Esophagus (tissue), 2 donors: ENCODE data around the gene NKX1-2. TPM values are rescaled to one million over a fixed set of nuclear protein-coding genes. Genes with fewer than 3 reads are reported as not detected.

Source experiments
- H3K27ac ChIP-seq, 2 donors: one replicate each; pipeline ENCODE4 v1.5.1; 2013; ENCODE audit warnings: low read depth in 2 of 2, mild to moderate bottlenecking in 2 of 2, inconsistent platforms in 1 of 2, low read length in 1 of 2, moderate library complexity in 1 of 2
- H3K27me3 ChIP-seq, 2 donors: one replicate each; pipeline ENCODE4 v1.6.1; 2013; ENCODE audit warnings: low read length in 2 of 2, control low read depth in 1 of 2, mild to moderate bottlenecking in 1 of 2; ENCODE audit not compliant: insufficient read depth in 2 of 2, control insufficient read depth in 1 of 2
- H3K36me3 ChIP-seq, 2 donors: one replicate each; pipeline ENCODE4 v1.6.1; 2013; ENCODE audit warnings: low read length in 1 of 2; ENCODE audit not compliant: control insufficient read depth in 2 of 2, insufficient read depth in 2 of 2
- H3K4me1 ChIP-seq, 2 donors: one replicate each; pipeline ENCODE4 v1.6.1; 2013; ENCODE audit warnings: low read length in 1 of 2; ENCODE audit not compliant: control insufficient read depth in 2 of 2, insufficient read depth in 2 of 2
- H3K4me3 ChIP-seq, 2 donors: one replicate each; pipeline ENCODE4 v1.5.1; 2013; ENCODE audit warnings: low read length in 2 of 2, mild to moderate bottlenecking in 2 of 2, low read depth in 1 of 2, moderate library complexity in 1 of 2
- H3K9me3 ChIP-seq, 2 donors: one replicate each; pipeline ENCODE4 v1.6.1; 2013; ENCODE audit warnings: mild to moderate bottlenecking in 2 of 2, low read depth in 1 of 2, low read length in 1 of 2, moderate library complexity in 1 of 2; ENCODE audit not compliant: control insufficient read depth in 2 of 2, insufficient read depth in 1 of 2
- WGBS, 2 donors: extraction: QIAGEN DNeasy Blood & Tissue Kit; methylation state at CpG; one replicate each; pipeline ENCODE4 v1.1.7; 2013; 5-methylcytosine and 5-hydroxymethylcytosine counted together
- polyA plus RNA-seq, 2 donors: library from polyadenylated mRNA; stranded (reverse); fragments of 200-250 nt; gene quantifications; one replicate each; pipeline ENCODE4 v1.2.3, GENCODE V29; 2013
- donor health status: healthy with polysubstance abuse.
- donor health status: Bipolar disorder and iron deficiency.

Gene NKX1-2
- polyA plus RNA-seq, 2 donors = 0.33 to 0.35 TPM

DNA sequence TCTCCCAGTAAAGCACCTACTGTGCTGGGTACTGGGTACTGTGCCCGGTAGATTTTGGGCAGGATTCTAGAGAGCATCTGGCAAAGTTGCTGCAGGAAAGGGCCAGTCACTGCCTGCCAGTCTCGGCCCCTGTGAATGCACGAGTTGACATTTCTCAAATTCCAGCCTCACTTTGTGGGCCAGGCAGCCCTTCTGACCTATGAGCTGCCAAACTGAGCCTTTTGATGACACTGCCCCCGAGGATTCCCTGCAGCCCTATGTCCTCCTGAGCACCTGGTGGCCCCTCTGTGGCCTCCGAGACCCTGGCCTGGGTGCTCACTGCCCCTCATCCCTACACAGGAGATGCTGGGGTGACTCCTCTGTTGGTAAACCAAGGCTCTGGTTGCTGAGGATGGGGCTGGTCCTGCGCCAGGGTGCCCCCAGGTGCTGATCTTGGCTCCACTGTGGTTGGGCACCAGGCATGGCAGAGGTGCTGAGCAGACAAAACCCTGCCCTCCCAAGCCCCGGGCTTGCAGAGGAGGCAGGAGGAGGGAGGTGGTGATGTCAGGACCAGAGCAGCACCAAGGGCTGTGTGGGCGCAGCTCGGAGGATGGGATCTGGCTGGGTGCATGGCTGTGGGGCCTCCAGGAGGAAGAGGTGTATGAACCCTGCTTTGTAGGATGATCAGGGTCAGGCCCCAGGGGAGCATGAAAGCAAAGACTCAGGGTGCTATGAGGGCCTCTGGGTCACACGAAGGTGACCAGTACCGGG, 28.0 kb upstream of the NKX1-2 start:
- H3K36me3 ChIP-seq = no peaks in the 10 kb centered on the region
- whole genome bisulfite sequencing, 2 donors = 60% methylated on average over 11 of the region's 11 CpGs

DNA sequence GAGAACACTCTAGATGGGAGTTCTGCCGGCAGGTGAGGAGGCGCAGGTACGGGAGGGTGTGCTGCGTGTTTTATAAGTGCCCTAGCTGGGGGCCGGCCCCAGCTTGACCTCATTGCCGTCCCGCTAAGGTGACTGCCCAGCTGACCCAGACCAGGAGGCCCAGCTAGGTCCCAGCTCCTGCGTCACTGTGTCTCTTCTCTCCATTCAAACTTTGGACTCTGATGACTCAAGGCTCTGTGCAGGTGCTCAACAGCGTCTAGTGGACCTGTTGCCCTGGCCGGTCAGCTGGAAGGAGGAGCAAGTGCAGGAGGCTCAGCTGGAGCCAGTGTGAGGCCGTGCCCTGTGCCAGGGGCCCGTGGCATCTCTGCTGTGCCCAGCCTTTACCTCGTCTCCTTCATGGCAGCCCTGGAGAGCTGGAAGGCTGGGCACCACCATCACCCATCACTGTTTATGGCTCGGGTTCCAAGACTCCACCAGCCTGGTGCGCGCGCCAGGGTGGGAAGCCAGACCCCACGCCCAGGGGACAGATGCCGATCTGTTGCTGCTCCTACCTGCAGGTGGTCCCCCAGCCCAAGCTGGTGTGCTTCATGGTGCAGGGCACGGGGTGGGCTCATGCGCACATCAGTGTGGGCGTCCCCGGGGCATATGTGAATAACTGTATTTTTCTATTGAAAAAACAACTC, 26.3 kb upstream of the NKX1-2 start:
- no peaks in the 10 kb centered on the region for H3K27me3 ChIP-seq
- no peaks in the 10 kb centered on the region for H3K36me3 ChIP-seq
- H3K4me3 ChIP-seq = no peak overlapping the region
- 88 to 95% methylated on average over 23 of the region's 23 CpGs for WGBS, 2 donors
- H3K4me1 ChIP-seq = peaks cover 0 to 5% of the 10 kb centered on the region in 2 donors
- no peaks in the 10 kb centered on the region for H3K9me3 ChIP-seq
- no peak overlapping the region for H3K27ac ChIP-seq

More for the DNA sequence above, 28.0 kb upstream of the NKX1-2 start:
- no peak overlapping the region for H3K4me3 ChIP-seq
- no peaks in the 10 kb centered on the region for H3K9me3 ChIP-seq
- H3K27ac ChIP-seq = no peak overlapping the region
- peaks cover 0 to 5% of the 10 kb centered on the region in 2 donors for H3K4me1 ChIP-seq
- no peaks in the 10 kb centered on the region for H3K27me3 ChIP-seq

DNA sequence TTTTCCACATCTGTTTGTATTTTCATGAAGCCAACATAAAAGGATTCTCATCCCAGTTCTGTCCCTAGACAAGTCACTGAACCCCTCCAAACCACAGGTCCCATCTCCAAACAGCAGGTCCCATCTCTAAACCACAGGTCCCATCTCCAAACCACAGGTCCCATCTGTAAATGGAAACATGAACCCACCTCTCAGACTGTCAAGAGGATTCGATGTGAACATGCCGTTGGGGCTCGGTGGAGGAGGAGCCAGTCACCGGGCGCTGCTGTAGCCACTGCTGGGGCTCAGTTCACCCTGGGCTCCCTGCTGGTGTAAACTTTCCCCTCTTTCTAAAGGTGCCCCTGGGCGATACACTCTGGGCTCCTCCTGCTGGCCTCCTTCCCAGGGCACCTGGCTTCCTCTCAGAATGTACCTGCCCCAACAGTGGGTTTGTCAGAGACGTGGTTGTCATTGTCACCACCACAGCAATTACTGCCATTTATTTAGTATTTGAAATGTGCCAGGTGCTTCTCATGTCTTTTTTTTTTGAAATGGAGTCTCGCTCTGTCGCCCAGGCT, 24.8 kb upstream of the NKX1-2 start:
- whole genome bisulfite sequencing, 2 donors = 59 to 64% methylated on average over 8 to 9 of the region's 9 CpGs
- Histone ChIP-seq H3K36me3 (peaks cover 0 to 2% of the 10 kb centered on the region in 2 donors), H3K9me3 (no peaks in the 10 kb centered on the region), H3K27me3 (no peaks in the 10 kb centered on the region), H3K27ac (no peak overlapping the region), H3K4me3 (no peak overlapping the region), H3K4me1 (peaks cover 0 to 5% of the 10 kb centered on the region in 2 donors)

DNA sequence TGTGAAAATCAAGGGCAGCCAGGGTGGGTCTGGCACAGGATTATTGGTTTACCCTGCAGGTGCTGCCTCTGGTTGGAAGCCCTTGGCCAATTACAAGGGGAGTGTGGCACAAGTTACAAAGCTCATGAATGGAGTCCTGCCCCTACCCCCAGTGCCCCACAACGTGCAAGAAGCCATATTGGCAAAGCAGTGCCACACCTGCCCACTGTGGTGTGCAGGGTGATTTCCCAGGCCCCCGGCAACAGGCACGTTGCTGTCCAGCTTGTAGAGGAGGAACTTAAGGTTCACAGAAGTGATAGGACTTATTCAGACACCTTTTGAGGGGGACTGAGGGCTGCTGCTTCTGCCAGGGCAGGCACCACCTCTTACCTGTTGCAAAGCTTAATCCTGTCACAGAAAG, 23.2 kb upstream of the NKX1-2 start:
- Histone ChIP-seq H3K4me1 (peaks cover 0 to 5% of the 10 kb centered on the region in 2 donors), H3K9me3 (no peaks in the 10 kb centered on the region), H3K27me3 (no peaks in the 10 kb centered on the region), H3K27ac (no peak overlapping the region), H3K4me3 (no peak overlapping the region), H3K36me3 (peaks cover 0 to 3% of the 10 kb centered on the region in 2 donors)
- WGBS, 2 donors = 62 to 68% methylated on average over 3 of the region's 3 CpGs

DNA sequence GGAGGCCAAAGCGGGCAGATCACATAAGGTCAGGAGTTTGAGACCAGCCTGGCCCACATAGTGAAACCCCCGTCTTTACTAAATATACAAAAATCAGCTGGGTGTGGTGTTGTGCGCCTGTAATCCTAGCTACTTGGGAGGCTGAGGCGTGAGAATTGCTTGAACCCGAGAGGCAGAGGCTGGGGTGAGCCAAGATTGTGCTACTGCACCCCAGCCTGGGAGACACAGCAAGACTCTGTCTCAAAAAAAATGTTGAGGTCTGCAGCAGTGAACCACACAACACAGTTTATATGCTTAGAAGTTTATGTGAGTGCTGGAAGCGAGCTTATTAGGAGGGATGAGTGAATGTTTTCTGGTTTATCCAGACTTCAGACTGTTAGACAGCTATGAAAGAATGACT, 22.2 kb upstream of the NKX1-2 start:
- no peaks in the 10 kb centered on the region for H3K9me3 ChIP-seq
- H3K27ac ChIP-seq = no peak overlapping the region
- WGBS, 2 donors = 85 to 94% methylated on average over 6 of the region's 6 CpGs
- peaks cover 0 to 3% of the 10 kb centered on the region in 2 donors for H3K4me1 ChIP-seq
- peaks cover 0 to 3% of the 10 kb centered on the region in 2 donors for H3K36me3 ChIP-seq
- H3K27me3 ChIP-seq = no peaks in the 10 kb centered on the region
- H3K4me3 ChIP-seq = no peak overlapping the region

DNA sequence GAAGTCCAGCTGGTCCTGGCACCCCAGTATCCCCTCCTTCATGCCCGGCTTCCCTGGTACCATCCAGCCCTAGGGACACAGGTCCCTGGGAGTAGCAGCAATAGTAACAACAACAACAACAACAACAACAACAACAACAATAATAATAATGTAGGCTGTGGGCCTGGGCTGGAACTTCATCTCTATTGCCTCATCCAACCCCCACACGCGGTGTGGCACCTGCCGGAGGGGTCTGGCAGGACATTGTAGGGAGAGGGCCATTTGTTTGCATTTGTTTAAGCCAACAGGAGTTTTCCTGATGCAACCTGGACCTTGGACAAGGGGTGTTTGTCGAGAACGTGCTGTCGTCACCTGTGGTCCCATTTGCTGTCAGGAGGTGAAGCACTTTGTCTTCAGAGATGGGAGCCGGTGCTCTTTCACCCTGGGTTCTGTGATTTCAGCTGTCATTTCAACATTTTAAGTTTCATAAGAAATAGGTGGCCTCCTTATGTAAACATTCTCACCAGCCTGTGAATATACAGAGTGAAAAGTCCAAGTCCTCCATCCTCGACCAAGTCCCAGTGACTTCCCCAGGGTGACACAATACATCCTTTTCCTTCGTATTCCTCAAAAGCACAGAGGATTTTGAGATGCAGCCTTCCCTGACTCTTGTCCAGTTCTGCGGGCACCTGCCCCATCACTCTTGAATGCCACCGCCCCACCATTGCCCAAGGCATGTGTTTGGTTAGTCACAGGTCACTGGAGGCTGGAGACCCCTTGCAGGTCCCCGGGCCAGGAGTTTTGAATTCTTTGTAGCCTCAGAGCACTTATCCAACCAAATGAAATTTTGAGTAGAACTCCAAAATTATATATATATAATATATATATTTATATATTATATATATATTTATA, 21.0 kb upstream of the NKX1-2 start:
- H3K27me3 ChIP-seq = no peaks in the 10 kb centered on the region
- 86 to 90% methylated on average over 13 of the region's 13 CpGs for WGBS, 2 donors
- no peaks in the 10 kb centered on the region for H3K9me3 ChIP-seq
- H3K27ac ChIP-seq = no peak overlapping the region
- H3K4me1 ChIP-seq = peaks cover 0 to 3% of the 10 kb centered on the region in 2 donors
- H3K4me3 ChIP-seq = no peak overlapping the region
- H3K36me3 ChIP-seq = peaks cover 0 to 3% of the 10 kb centered on the region in 2 donors

DNA sequence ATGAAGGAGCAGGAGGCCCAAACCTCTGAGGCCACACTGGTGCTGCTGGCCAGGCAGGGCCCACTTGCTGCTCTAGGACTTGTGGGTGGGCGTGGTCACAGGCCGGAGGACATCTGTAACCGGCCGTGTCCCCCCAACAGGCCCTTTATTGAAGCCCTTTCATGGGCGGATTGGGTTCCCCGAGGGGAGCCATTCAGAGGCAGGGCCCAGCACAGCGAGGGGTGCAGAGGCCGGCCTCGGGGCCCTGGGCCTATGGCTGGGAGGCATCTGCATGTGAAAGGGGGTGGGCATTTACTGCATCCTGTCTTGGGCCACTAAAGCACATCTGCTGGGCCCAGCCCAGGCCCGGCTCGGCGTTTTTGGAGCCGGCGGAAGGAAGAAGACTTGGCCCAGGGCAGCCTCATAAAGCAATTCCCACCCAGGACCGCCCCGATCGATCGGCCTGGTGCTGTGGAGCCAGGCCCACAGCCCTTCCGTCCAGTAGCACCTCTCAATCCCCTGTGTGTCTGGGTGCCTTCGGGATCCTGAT, 20.2 kb upstream of the NKX1-2 start:
- no peaks in the 10 kb centered on the region for H3K9me3 ChIP-seq
- 86 to 89% methylated on average over 19 to 20 of the region's 20 CpGs for WGBS, 2 donors
- H3K27ac ChIP-seq = no peak overlapping the region
- H3K4me1 ChIP-seq = peaks cover 0 to 4% of the 10 kb centered on the region in 2 donors
- no peak overlapping the region for H3K4me3 ChIP-seq
- no peaks in the 10 kb centered on the region for H3K27me3 ChIP-seq
- peaks cover 0 to 3% of the 10 kb centered on the region in 2 donors for H3K36me3 ChIP-seq

DNA sequence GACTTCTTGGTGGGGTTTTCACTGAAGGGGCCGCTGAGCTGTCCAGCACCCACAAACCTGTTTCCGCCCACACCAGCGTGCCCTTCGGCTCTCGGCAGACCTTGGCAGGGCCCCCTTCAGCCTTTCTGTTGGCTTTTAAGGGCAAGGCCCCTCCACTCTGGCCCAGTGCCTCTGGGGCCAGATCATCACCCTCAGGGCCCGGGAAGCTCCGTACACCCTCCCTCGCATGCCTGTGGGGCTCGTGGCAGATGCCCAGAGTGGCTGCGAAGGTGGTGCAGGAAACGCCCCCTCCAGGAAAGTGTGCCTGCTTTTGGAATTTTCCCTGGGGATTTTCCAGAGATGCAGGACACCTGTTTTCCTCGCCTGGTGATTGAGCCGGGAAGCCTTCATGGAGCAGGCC, 18.8 kb upstream of the NKX1-2 start:
- peaks cover 0 to 4% of the 10 kb centered on the region in 2 donors for H3K4me1 ChIP-seq
- H3K27ac ChIP-seq = no peak overlapping the region
- no peaks in the 10 kb centered on the region for H3K27me3 ChIP-seq
- WGBS, 2 donors = 65 to 74% methylated on average over 13 of the region's 13 CpGs
- no peak overlapping the region for H3K4me3 ChIP-seq
- H3K9me3 ChIP-seq = no peaks in the 10 kb centered on the region
- H3K36me3 ChIP-seq = peaks cover 0 to 3% of the 10 kb centered on the region in 2 donors

DNA sequence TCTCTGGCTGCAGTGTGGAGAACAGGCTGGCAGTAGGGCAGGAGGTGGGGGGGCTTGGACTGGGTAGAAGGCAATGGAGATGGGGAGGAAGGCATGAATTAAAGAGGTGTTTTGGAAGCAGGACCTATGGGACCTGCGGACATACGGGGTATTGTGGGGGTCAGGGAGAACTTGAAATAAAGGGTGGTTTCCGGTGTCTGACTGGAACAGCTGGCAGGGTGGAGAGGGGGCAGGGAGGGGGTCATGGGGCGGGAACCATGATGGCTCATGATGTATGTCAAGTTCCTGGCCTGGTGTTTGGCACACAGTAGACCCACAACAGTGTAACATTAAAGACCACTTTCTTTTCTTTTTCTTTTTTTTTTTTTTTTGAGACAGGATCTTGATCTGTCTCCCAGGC, 17.3 kb upstream of the NKX1-2 start:
- WGBS, 2 donors = 86 to 93% methylated on average over 4 of the region's 4 CpGs
- H3K36me3 ChIP-seq = peaks cover 0 to 3% of the 10 kb centered on the region in 2 donors
- H3K4me1 ChIP-seq = peaks cover 0 to 7% of the 10 kb centered on the region in 2 donors
- H3K27me3 ChIP-seq = no peaks in the 10 kb centered on the region
- H3K9me3 ChIP-seq = no peaks in the 10 kb centered on the region
- H3K27ac ChIP-seq = no peak overlapping the region
- no peak overlapping the region for H3K4me3 ChIP-seq
